SU-DHL-6 (cell line): Measurements from ENCODE around the gene INAVA.

ENCODE experiments used
- H2AFZ ChIP-seq: fragments of 200-600 bp; sonication (generic); 2 replicates; pipeline ENCODE4 v1.6.1; 2014; ENCODE audit warnings: low read depth, mild to moderate bottlenecking, moderate library complexity, mixed read lengths, antibody characterized with exemption, low read length; ENCODE audit not compliant: severe bottlenecking
- H3F3A ChIP-seq: fragments of 200-600 bp; shearing (Covaris generic); 2 replicates; pipeline ENCODE4 v1.6.0; 2016; ENCODE audit warnings: antibody characterized with exemption, mild to moderate bottlenecking; ENCODE audit not compliant: insufficient read depth
- H3K27ac ChIP-seq: fragments of 200-600 bp; sonication (generic); 2 replicates; pipeline ENCODE4 v1.5.1; 2016; ENCODE audit warnings: low read depth, mild to moderate bottlenecking, low read length, moderate library complexity, mixed read lengths
- H3K27me3 ChIP-seq: fragments of 200-600 bp; sonication (generic), shearing (Covaris generic); 2 replicates; pipeline ENCODE4 v1.6.0; 2014; ENCODE audit warnings: mild to moderate bottlenecking, low read length
- H3K36me3 ChIP-seq: fragments of 200-600 bp; sonication (generic); 2 replicates; pipeline ENCODE4 v1.6.1; 2014; ENCODE audit warnings: mild to moderate bottlenecking, low read length, mixed read lengths
- H3K4me2 ChIP-seq: fragments of 300-600, 200-600 bp; shearing (Covaris generic), sonication (generic); 2 replicates; pipeline ENCODE4 v1.6.0; 2014; ENCODE audit warnings: low read length, low read depth, mild to moderate bottlenecking; ENCODE audit not compliant: poor library complexity, severe bottlenecking
- H3K4me3 ChIP-seq: fragments of 200-600 bp; sonication (generic); 2 replicates; pipeline ENCODE4 v1.5.1; 2014; ENCODE audit warnings: antibody characterized with exemption, low read length, mild to moderate bottlenecking, mixed read lengths; ENCODE audit not compliant: insufficient read depth, poor library complexity, severe bottlenecking
- H3K79me2 ChIP-seq: fragments of 200-600 bp; sonication (generic); 2 replicates; pipeline ENCODE4 v1.6.1; 2014; ENCODE audit warnings: mild to moderate bottlenecking, low read length, moderate library complexity; ENCODE audit not compliant: insufficient read depth
- H3K9ac ChIP-seq: fragments of 200-600 bp; sonication (generic); 2 replicates; pipeline ENCODE4 v1.7.0; 2014; ENCODE audit warnings: mild to moderate bottlenecking, low read length
- H3K9me2 ChIP-seq: fragments of 200-600 bp; sonication (generic); replicated peaks from 2 replicates; pipeline ENCODE4 v1.6.1; 2014; ENCODE audit warnings: low read length; ENCODE audit not compliant: insufficient read depth
- H3K9me3 ChIP-seq: fragments of 200-600 bp; sonication (generic); 2 replicates; pipeline ENCODE4 v1.6.1; 2014; ENCODE audit warnings: low read length, mixed read lengths; ENCODE audit not compliant: insufficient read depth
- H4K20me1 ChIP-seq: fragments of 200-600 bp; sonication (generic); 2 replicates; pipeline ENCODE4 v1.6.1; 2014; ENCODE audit warnings: low read depth, mild to moderate bottlenecking, antibody characterized with exemption, low read length, moderate library complexity, mixed read lengths
- EZH2phosphoT487 ChIP-seq: fragments of 200-600 bp; sonication (generic), shearing (Covaris generic); conservative IDR thresholded peaks from 2 replicates; pipeline ENCODE4 v1.6.1; 2018; ENCODE audit warnings: mild to moderate bottlenecking, antibody characterized with exemption, low read length, moderate library complexity, mixed read lengths
- TF ChIP-seq, protein P1 (sequence below): fragments of 200-600 bp; sonication (generic); IDR thresholded peaks from one replicate; pipeline ENCODE4 v1.5.1; 2017; ENCODE audit warnings: antibody characterized with exemption, mild to moderate bottlenecking, low read length, moderate library complexity; ENCODE audit not compliant: insufficient read depth, poor library complexity, severe bottlenecking

INAVA gene

DNA sequence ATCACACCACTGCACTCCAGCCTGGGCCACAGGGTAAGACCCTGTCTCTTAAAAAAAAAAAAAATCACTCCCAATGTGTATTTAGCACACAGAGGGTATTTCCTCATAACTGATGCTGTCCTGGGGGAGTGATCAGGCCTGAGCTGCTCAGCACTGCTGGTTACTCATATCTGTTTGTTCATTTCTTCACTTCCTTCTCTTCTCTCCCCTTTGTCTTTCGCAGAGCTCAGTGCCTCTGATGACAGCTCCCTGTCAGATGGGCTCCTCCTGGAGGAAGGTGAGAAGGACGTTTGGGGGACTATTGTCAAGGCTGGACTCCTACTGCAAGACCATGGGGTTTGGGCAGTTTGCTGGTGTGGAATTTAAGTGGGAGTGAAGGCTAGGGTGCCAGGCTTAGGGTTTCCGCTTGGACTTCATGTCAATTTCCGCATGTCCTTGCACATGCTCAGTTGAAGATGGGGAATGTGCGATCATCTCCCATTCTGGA is 13.0 kb downstream of the INAVA start:
- Histone ChIP-seq H2AFZ (no peak overlapping the region), H3F3A (no peaks in the 10 kb centered on the region), H3K4me3 (no peak overlapping the region), H3K36me3 (no peaks in the 10 kb centered on the region), H3K27me3 (no peaks in the 10 kb centered on the region), H3K9ac (no peak overlapping the region), H3K79me2 (no peaks in the 10 kb centered on the region), H3K27ac (no peak overlapping the region), H4K20me1 (no peaks in the 10 kb centered on the region), H3K4me2 (no peak overlapping the region), H3K9me2 (no peaks in the 10 kb centered on the region), H3K9me3 (no peaks in the 10 kb centered on the region)
- TF ChIP-seq EZH2phosphoT487: no peak
- TF ChIP-seq, protein P1, sequence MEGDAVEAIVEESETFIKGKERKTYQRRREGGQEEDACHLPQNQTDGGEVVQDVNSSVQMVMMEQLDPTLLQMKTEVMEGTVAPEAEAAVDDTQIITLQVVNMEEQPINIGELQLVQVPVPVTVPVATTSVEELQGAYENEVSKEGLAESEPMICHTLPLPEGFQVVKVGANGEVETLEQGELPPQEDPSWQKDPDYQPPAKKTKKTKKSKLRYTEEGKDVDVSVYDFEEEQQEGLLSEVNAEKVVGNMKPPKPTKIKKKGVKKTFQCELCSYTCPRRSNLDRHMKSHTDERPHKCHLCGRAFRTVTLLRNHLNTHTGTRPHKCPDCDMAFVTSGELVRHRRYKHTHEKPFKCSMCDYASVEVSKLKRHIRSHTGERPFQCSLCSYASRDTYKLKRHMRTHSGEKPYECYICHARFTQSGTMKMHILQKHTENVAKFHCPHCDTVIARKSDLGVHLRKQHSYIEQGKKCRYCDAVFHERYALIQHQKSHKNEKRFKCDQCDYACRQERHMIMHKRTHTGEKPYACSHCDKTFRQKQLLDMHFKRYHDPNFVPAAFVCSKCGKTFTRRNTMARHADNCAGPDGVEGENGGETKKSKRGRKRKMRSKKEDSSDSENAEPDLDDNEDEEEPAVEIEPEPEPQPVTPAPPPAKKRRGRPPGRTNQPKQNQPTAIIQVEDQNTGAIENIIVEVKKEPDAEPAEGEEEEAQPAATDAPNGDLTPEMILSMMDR: no peak

DNA sequence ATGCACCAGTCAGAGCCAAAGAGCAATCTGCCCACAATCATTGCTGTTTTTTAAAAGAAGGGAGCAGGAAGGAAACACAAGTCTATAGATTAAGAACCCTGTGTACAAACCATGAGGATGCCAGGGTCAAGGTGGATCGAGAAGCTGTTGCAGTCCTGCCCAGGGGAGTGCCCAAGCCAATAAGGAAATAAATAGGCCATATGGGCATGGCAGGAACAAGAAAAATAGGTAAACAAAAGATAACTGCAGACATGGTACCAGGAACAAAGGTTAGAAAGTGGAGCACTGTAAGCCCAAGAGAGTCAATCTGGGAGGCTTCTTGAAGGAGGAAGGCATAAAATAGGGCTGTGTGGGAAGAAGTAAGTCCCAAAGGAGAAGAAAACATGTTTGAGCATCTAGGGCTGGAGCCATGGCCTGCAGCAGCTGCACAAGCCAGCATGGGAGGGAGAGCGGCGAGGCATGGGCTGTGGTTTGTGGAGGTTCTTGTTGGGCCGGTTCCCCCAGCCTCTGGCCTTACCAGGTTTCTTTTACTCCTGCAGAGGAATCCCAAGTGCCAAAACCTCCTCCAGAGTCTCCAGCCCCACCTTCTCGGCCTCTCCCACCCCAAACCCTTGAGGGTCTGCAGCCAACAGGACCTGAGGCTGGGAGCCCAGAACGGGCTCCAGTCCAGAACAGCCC is 13.6 kb downstream of the INAVA start:
- no peak overlapping the region for H3K9ac ChIP-seq
- H3K9me3 ChIP-seq: no peaks in the 10 kb centered on the region
- no peak overlapping the region for H2AFZ ChIP-seq
- no peaks in the 10 kb centered on the region for H4K20me1 ChIP-seq
- no peaks in the 10 kb centered on the region for H3F3A ChIP-seq
- no peaks in the 10 kb centered on the region for H3K9me2 ChIP-seq
- no peak overlapping the region for H3K27ac ChIP-seq
- TF ChIP-seq EZH2phosphoT487: no peak
- TF ChIP-seq, protein P1: no peak
- no peaks in the 10 kb centered on the region for H3K79me2 ChIP-seq
- no peaks in the 10 kb centered on the region for H3K36me3 ChIP-seq
- H3K27me3 ChIP-seq: no peaks in the 10 kb centered on the region
- H3K4me2 ChIP-seq: no peak overlapping the region
- no peak overlapping the region for H3K4me3 ChIP-seq

DNA sequence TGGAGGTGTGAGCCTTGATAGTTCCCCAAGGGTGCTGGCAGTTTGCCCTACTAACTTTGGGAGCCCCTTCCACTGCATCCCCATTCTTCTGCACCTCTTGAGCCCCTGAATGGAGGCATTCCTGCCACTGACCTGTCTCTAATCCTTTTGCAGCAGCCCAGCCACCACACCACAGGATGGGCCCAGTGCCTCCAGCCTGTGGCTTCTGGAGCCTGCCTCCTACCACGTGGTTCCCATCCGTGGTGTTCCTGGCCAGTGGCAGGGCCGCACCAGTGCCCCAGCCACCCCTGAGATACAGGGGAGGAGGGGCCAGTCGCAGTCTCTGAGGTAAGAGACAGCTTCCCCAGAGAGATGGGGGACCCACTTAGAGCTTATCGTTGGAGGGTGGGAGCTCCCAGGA is 14.4 kb downstream of the INAVA start:
- H3K27ac ChIP-seq: no peak overlapping the region

More for the DNA sequence above, 14.4 kb downstream of the INAVA start:
- Histone ChIP-seq H3F3A (no peaks in the 10 kb centered on the region), H3K27me3 (no peaks in the 10 kb centered on the region), H4K20me1 (no peaks in the 10 kb centered on the region), H3K36me3 (no peaks in the 10 kb centered on the region), H2AFZ (no peak overlapping the region), H3K9me2 (no peaks in the 10 kb centered on the region), H3K9me3 (no peaks in the 10 kb centered on the region), H3K4me2 (no peak overlapping the region), H3K79me2 (no peaks in the 10 kb centered on the region), H3K4me3 (no peak overlapping the region), H3K9ac (no peak overlapping the region)
- TF ChIP-seq EZH2phosphoT487: no peak
- TF ChIP-seq, protein P1: no peak
